ENCODE data around the gene FAM187B.

GRCh38 chr19:35246466-35247092 is 18.0 kb upstream of the FAM187B start:
- TF ChIP-seq CTCF (IDR thresholded peaks at IDR 0.05 in 4 of 5, conservative IDR thresholded peaks at IDR 0.05 in 1 of 5) (no peak), POLR2A (IDR thresholded peaks at IDR 0.05) (no peak)
